GM23338 (cell line): ENCODE measurements around the gene NECTIN1. TPM values are rescaled to one million over a fixed set of nuclear protein-coding genes. Genes with fewer than 3 reads are reported as not detected.

Experiments used
- ATAC-seq: fragments of 200-7000 bp; cut with Tn5 transposase; 3 replicates; pipeline ENCODE4 v1.9.1; 2020
- DNase-seq: peaks from one replicate; pipeline ENCODE4 v3.0.0-alpha.2; 2015; ENCODE audit warnings: low spot score
- H2AFZ ChIP-seq: fragments of 200-600 bp; sonication (generic); 2 replicates; pipeline ENCODE4 v1.8.0; 2016; ENCODE audit warnings: antibody characterized with exemption, mild to moderate bottlenecking, moderate library complexity
- H3F3A ChIP-seq: fragments of 200-600 bp; sonication (generic); replicated peaks from 2 replicates; pipeline ENCODE4 v1.8.0; 2017; ENCODE audit warnings: antibody characterized with exemption, mixed run types, low read depth
- H3K27ac ChIP-seq: fragments of 200-600 bp; sonication (generic); 2 replicates; pipeline ENCODE4 v1.6.1; 2016; ENCODE audit warnings: low read depth
- H3K27me3 ChIP-seq: fragments of 200-600 bp; sonication (generic); 2 replicates; pipeline ENCODE4 v1.8.0; 2016; ENCODE audit warnings: mild to moderate bottlenecking, mixed run types, moderate library complexity; ENCODE audit not compliant: insufficient read depth
- H3K36me3 ChIP-seq: fragments of 200-600 bp; sonication (generic); 2 replicates; pipeline ENCODE4 v1.8.0; 2016; ENCODE audit warnings: mild to moderate bottlenecking; ENCODE audit not compliant: insufficient read depth
- H3K4me1 ChIP-seq: fragments of 200-600 bp; sonication (generic); 2 replicates; pipeline ENCODE4 v1.8.0; 2016; ENCODE audit warnings: mild to moderate bottlenecking, moderate library complexity; ENCODE audit not compliant: insufficient read depth
- H3K4me2 ChIP-seq: fragments of 200-600 bp; sonication (generic); 2 replicates; pipeline ENCODE4 v1.7.1; 2017; ENCODE audit warnings: mixed run types
- H3K4me3 ChIP-seq: fragments of 200-600 bp; sonication (generic); 2 replicates; pipeline ENCODE4 v1.6.1; 2016; ENCODE audit warnings: mixed run types
- H3K79me2 ChIP-seq: fragments of 200-600 bp; sonication (generic); replicated peaks from 2 replicates; pipeline ENCODE4 v1.8.0; 2017; ENCODE audit warnings: mild to moderate bottlenecking; ENCODE audit not compliant: insufficient read depth
- H3K9me2 ChIP-seq: fragments of 200-600 bp; sonication (generic); 2 replicates; pipeline ENCODE4 v1.8.0; 2017; ENCODE audit not compliant: insufficient read depth
- H4K20me1 ChIP-seq: fragments of 200-600 bp; sonication (generic); replicated peaks from 2 replicates; pipeline ENCODE4 v1.8.0; 2017; ENCODE audit warnings: mild to moderate bottlenecking; ENCODE audit not compliant: insufficient read depth
- H3K27ac Mint-ChIP-seq: 2 replicates; pipeline ENCODE4 v1.8.0; 2020; ENCODE audit warnings: inconsistent platforms, mild to moderate bottlenecking, moderate library complexity, mixed read lengths
- H3K27me3 Mint-ChIP-seq: 3 replicates; pipeline ENCODE4 v1.8.0; 2022; ENCODE audit warnings: low read depth, mild to moderate bottlenecking, moderate library complexity, mixed read lengths, inconsistent platforms; ENCODE audit not compliant: insufficient read depth, poor library complexity
- H3K36me3 Mint-ChIP-seq: 3 replicates; pipeline ENCODE4 v1.8.0; 2021; ENCODE audit warnings: low read depth, mild to moderate bottlenecking, inconsistent platforms, moderate library complexity, mixed read lengths
- H3K4me1 Mint-ChIP-seq: 3 replicates; pipeline ENCODE4 v1.8.0; 2020; ENCODE audit warnings: mild to moderate bottlenecking, inconsistent platforms, mixed read lengths
- H3K4me3 Mint-ChIP-seq: 3 replicates; pipeline ENCODE4 v1.8.0; 2021; ENCODE audit warnings: moderate library complexity, mild to moderate bottlenecking, inconsistent platforms, mixed read lengths
- H3K9me3 Mint-ChIP-seq: 3 replicates; pipeline ENCODE4 v1.8.0; 2020; ENCODE audit warnings: moderate library complexity, mild to moderate bottlenecking, inconsistent platforms, mixed read lengths
- CTCF ChIP-seq, 2 experiments: fragments of 200-600 bp in 1 of 2; sonication (generic) in 1 of 2; conservative IDR thresholded peaks; 2 replicates each; pipeline versions ENCODE4 v1.5.1 to v1.6.1; 2016 to 2017; ENCODE audit warnings: antibody characterized with exemption in 2 of 2, low read depth in 2 of 2, mild to moderate bottlenecking in 2 of 2, moderate library complexity in 1 of 2
- ETS1 ChIP-seq: IDR thresholded peaks from 2 replicates; pipeline ENCODE4 v1.6.1; 2016; ENCODE audit warnings: antibody characterized with exemption
- EZH2 ChIP-seq: fragments of 200-600 bp; sonication (generic); IDR thresholded peaks from one replicate; pipeline ENCODE4 v1.8.0; 2017; ENCODE audit warnings: antibody characterized with exemption, mild to moderate bottlenecking, low read depth; ENCODE audit not compliant: unreplicated experiment
- EZH2phosphoT487 ChIP-seq: fragments of 200-600 bp; sonication (generic); IDR thresholded peaks from one replicate; pipeline ENCODE4 v1.8.1; 2018; ENCODE audit warnings: antibody characterized with exemption; ENCODE audit not compliant: unreplicated experiment
- JUNB ChIP-seq: IDR thresholded peaks from one replicate; pipeline ENCODE4 v1.6.1; 2016; ENCODE audit warnings: antibody characterized with exemption; ENCODE audit not compliant: unreplicated experiment
- NANOG ChIP-seq: IDR thresholded peaks from 2 replicates; pipeline ENCODE4 v1.6.1; 2016; ENCODE audit warnings: antibody characterized with exemption, borderline replicate concordance
- POLR2AphosphoS5 ChIP-seq: IDR thresholded peaks from 2 replicates; pipeline ENCODE4 v1.6.1; 2016; ENCODE audit warnings: antibody characterized with exemption, low read depth
- ZNF114 ChIP-seq: fragments of 250-450 bp; sonication (Bioruptor Pico); IDR thresholded peaks from 2 replicates; pipeline ENCODE4 v1.5.0; 2020; ENCODE audit warnings: mild to moderate bottlenecking, moderate library complexity
- ZNF462 ChIP-seq: fragments of 250-450 bp; sonication (Bioruptor Pico); IDR thresholded peaks from 2 replicates; pipeline ENCODE4 v1.5.0; 2020; ENCODE audit warnings: mild to moderate bottlenecking, moderate library complexity
- polyA plus RNA-seq: library from polyadenylated mRNA; unstranded; fragments of >200 nt; fragmentation: Nextera tagmentation; extraction: Ambion mirVana; gene quantifications from 2 replicates; pipeline ENCODE4 v1.2.1, GENCODE V29; 2016
- total RNA-seq: library from RNA; depleted of rRNA; stranded (reverse); fragments of >200 nt; shearing (Covaris generic); gene quantifications from 2 replicates; pipeline ENCODE4 v1.2.3, GENCODE V29; 2014

The NECTIN1 gene
- total and polyA plus RNA-seq, 2 experiments from 2014 or later: 18.7 to 56.3 TPM

- TF ChIP-seq ZNF462: no peak
- TF ChIP-seq ETS1: no peak
These were observed 18.6 kb downstream of the NECTIN1 start (continued) for GRCh38 chr11:119710417-119710816.

GRCh38 chr11:119709638-119710346 lies 19.2 kb downstream of the NECTIN1 start:
- DNase-seq (peak; percentile 94), ATAC-seq (peak; percentile 72)
- no peaks in the 10 kb centered on the region for H3K9me2 ChIP-seq
- Mint-ChIP-seq H3K36me3 (peaks cover 14% of the 10 kb centered on the region), H3K4me1 (peaks cover 74% of the 10 kb centered on the region), H3K9me3 (no peaks in the 10 kb centered on the region), H3K27ac (no peak overlapping the region), H3K4me3 (peak overlapping the region; percentile 18; the same call in 1 of the 3 replicates), H3K27me3 (peaks cover 23% of the 10 kb centered on the region)
- peaks cover 90% of the 10 kb centered on the region for H4K20me1 ChIP-seq
- no peak overlapping the region for H3K4me3 ChIP-seq
- H3K36me3 ChIP-seq: no peaks in the 10 kb centered on the region
- peak overlapping the region; percentile 51; the same call in 1 of the 2 replicates for H3K4me2 ChIP-seq
- no peaks in the 10 kb centered on the region for H3F3A ChIP-seq
- no peaks in the 10 kb centered on the region for H3K27me3 ChIP-seq
- H3K27ac ChIP-seq: no peak overlapping the region
- H3K4me1 ChIP-seq: peaks cover 20% of the 10 kb centered on the region; the same call in 1 of the 2 replicates
- no peak overlapping the region for H2AFZ ChIP-seq
- peaks cover 96% of the 10 kb centered on the region for H3K79me2 ChIP-seq
- TF ChIP-seq EZH2: no peak
- no peak for TF ChIP-seq POLR2AphosphoS5
- no peak for TF ChIP-seq JUNB
- TF ChIP-seq NANOG: no peak
- TF ChIP-seq CTCF (conservative IDR thresholded peaks at IDR 0.05; ENCODE audit: low read depth in 2 of 2): no peak
- no peak for TF ChIP-seq EZH2phosphoT487
- TF ChIP-seq ZNF114 (CRISPR knock-in tag): no peak
